ENCODE measurements around the gene TBRG4.
"Not testable (repeated sequence)": the region's sequence is repeated elsewhere in the genome, so short reads cannot be mapped to it uniquely, and the experiment has no call there.

TBRG4 gene

DNA sequence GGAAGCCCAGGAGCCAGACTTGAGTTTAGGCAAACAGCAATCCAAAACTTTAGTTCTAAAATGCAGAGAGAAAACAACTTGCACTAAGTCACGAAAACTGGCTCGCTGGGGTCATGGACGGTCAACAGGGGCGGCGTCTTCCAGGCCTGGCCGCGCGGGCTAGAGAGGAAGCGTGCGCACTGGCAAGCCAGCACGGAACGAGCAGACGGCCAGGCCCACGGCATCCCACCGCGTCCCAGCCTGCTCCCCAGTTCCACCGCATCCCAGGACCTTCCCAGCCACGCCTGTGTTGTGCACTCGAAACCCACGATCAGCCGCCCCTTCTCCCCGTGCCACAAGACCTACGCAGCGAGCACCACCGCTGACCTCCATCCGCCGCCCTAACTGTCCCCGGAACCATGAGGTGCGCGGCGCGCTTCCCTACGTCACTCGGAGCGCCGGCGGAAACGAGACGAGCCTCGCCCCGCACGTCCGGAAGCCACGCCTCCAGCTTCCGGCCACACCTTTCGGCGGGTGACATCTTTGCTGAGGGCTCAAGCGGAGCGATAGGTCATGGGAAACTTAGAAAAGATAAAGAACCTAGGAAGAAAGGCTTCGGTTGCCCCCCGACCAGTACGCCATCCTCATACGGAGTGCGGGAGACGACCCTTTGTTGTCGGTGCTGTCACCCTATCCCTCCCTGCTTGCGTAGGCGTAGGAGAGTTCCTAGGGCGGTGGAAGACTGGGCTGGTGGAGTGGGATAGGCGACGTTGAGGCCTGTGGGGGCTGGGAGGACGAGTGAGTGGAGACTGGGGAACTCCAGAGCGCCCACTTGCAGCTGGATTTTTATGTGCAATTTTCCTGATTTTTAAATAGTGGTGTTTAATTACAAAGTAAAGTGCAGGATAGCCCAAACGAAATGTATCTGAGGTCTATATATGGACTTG lies at the start of gene TBRG4:
TBRG4 (minus strand) TSS at position 400 of the 926 bp plus-strand sequence. CDS start 2,460 bp downstream, outside the sequence.
- peak; percentile 90 for DNase-seq

DNA sequence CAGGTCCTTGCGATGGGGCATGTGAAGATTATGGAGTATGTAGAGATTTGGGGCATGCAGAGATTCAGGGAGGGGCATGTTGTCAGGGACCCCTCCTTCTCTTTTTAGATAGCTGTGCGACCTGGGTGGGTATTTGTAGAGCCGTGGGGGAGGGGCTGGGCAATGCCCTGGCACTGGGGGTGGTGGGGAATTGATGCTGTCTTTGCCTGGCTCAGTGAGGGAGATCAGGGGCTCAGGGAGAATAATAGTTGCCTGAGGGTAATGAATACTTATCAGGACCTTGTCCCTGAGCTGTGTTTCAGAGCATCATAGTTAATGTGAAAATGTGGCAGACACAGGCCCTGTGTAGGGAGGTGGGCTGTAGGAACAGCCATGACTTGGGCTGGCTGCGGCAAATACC lies 49.6 kb upstream of the TBRG4 start:
- DNase-seq = no peak

DNA sequence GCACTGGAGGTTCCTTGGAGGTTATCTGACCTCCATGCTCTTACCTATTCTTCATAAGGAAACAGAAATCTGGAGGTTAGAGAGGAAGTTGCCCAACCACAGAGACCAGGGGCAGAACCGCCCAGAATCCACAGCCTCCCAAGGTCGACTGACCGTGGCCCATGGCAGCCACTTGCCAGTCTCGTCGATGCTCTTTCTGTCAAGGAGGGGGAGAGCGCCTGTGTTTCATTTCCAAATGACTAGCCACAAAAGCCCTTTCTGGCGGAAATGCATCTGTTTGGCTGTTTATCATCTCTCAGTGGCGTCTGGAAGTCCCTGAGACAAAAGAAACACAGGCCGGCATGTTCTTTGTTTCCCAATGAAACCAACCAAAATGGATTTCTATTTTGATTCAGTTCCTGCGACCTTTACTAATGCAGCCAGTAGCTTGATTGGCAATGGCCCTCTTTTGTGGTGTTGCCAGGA lies 49.0 kb upstream of the TBRG4 start:
- no peak for DNase-seq

DNA sequence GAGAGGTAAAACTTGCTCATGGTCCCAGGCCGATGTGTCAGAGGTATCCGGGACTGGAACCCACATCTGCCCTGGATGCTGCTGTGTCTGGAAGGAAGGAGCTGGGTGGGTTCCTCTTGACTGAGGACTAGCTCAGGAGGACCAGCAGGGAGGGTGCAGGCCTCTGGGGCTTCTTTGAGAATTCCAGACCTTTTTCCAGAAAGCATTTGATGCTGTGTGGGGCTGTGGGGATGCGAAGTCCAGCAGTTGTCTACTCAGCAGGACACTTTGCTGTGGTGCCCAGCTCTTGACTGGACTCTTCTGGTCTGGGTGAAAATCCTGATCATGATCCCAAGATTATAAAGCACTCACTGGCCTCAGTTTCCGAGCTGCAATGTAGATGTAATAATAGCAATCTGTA lies 47.8 kb upstream of the TBRG4 start:
- no peak for DNase-seq

DNA sequence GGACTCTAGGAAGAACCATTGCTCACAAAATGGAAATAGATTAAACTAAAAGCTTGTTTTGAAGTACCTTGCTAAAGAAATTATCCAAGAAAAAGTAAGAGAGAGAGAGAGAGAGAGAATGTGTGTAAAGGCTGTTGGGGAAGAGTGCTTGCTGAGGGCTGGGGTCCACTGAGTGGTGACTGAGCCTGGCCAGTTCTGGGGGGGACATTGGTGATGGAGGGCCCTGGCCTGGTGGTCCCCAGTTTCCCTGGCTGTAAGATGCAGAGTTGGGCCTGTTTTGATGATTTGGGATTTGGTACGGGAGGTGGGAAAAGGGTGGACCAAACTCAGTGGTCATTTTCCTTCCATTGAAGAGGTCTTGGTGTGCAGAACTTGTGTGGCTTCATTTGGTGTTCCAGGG lies 47.0 kb upstream of the TBRG4 start:
- DNase-seq = no peak

DNA sequence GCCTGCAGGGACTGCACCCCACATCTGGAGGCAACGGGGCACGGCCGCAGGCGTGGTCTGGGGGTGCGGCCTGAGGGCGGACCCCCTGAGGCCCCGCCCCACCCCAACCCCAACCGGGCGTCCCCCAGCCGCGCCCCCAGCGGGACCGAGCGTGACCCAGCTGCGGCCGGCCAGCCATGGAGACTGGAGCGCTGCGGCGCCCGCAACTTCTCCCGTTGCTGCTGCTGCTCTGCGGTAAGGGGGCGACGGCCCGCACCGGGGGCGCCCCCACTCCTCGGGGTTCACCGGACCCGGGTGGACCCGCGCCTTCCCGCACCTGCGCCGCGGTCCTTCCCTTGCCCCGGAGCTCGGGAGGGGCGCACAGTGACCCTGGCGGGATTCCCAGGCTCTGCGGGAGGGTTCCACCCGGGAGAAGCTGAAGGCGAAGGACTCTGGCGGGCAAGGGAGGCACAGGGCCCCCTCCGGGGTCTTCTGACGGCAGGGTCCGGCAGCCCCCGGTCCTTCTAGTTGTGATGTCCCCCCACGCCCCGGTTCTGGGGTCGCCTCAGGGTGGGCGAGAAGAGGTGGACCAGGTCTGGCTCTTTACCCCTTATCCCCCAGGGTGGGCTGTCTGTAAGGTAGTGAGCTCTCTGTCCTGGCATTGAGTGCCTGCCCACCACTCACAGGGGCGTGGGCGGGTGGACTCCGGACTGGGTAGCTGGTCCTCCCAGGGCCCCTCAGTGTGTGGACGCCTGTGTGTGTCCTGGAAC lies 46.3 kb upstream of the TBRG4 start, which contains the start of gene RAMP3:
RAMP3 (plus strand) TSS at position 139 of the 749 bp plus-strand sequence; CDS start at position 177, 38 bp downstream.
- DNase-seq = no peak

DNA sequence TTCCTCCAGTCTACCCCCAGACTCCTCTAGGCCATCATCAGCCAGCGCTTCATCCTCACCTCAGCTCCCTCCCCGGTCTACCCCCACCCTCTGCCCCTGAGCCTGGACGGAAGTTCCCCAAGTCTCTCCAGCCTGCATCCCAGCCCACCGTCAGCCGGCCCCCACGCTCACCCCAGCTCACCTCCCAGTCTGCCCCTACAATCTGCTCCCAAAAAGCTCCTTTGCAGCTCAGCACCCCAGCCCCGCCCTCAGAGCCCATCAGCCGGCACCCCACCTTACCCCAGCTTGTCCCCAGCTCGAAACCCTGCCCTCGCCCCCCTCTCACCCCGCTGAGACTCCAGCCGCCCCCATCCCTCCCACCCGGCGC lies 45.8 kb upstream of the TBRG4 start:
- no peak for DNase-seq

DNA sequence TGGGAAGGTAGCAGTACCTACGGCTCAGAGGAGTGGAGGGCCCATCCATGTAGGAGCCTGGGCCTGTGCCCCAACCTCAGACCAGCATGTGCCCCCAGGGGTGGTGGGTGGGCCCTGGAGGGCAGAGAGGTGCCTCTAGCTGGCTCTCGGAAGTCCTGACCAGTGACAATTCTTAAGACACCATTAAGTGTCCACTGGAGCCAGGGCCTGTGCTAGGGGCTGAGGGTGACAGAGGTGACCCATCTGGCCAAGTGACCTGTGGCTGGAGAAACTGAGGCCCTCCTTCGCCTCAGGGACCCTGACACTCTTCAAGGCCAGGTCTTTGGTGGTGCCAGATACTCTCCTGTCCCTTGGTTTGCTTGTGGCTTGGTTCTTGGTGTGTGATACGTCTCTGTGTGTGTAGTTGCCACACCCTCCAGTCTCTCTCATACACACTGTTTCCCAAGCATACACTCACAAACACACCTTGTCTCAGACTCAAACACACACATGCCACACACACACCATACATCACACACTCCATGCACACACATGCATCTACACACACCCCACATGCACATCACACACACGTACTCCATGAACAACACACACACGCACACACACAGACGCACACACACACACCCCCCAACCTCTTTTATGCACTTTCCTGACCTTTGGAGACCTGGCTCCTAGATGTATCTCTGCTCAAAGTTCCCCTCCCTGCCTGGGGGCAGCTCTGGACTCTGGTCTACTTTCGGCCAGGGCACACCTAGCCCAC lies 45.2 kb upstream of the TBRG4 start:
- DNase-seq = no peak

DNA sequence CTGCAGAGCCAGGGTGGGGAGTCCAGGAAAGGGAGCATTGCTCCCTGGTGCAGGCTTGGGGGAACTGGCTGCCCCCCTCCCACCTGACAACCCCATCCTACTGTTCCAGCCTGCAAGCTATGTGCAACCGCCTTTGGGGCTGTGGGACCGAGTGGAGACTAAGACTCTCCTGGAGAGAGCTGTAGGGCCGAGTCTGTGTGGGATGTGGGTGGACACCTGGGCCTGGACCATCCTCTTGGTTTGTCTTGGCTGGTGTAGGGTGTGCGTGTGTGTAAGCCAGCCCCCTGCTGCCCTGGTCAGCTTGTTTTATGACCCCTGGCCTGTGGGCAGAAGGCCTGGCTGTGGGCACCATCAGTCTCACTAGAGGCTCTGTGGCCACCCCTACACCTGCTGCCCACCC lies 44.4 kb upstream of the TBRG4 start:
- DNase-seq = no peak

DNA sequence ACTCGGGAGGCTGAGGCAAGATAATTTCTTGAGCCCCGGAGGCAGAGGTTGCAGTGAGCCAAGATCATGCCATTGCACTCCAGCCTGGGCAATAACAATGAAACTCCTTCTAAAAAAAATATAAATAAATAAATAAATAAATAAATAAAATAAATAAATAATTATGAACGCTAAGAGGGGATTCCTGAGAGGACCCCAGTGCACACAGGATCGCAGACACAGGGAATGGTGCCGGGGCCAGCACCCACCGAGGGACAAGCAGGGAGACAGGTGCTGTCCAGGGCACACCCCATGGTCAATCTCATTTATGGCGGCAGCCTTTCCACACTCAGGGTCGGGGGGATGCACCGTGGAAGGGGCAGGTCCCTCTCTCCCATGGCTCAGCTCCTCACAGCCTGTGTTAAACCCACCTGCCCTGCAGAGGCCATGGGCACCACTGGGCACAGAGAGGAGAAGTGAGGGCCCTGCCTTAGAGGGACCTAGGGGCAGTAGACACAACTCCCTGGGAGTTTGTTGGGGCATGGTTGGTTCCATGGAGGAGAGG lies 43.9 kb upstream of the TBRG4 start:
- DNase-seq = no peak

DNA sequence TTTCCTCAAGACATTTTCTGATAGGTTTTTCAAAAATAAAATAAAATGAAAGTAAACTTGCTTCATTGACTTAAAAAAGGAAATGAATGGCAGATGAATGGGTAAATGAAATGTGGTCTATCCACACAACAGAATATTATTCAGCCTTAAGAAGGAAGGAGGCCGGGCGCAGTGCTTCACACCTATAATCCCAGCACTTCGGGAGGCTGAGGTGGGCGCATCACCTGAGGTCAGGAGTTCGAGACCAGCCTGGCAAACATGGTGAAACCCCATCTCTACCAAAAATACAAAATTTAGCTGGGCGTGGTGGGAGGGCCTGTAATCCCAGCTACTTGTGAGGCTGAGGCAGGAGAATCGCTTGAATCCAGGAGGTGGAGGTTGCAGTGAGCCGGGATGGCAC lies 42.4 kb upstream of the TBRG4 start:
- DNase-seq = not testable (repeated sequence)

DNA sequence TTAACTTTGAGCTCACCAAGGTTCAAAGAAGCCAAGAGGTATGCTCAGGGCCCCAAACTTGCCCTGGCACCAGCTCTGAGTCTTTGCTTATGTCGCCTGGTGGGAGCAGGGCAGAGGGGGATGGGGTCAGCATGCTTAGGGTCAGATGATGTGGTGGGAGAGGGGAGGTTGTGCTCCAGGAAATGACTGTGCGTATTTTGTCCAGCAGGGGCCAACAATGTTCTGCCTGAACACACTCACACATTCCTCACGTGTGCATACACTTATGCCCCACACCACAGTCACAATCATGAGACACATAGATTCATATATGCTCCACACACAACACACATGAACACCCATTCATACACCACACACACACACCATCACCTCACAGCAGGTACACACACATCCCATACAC lies 41.7 kb upstream of the TBRG4 start:
- no peak for DNase-seq

DNA sequence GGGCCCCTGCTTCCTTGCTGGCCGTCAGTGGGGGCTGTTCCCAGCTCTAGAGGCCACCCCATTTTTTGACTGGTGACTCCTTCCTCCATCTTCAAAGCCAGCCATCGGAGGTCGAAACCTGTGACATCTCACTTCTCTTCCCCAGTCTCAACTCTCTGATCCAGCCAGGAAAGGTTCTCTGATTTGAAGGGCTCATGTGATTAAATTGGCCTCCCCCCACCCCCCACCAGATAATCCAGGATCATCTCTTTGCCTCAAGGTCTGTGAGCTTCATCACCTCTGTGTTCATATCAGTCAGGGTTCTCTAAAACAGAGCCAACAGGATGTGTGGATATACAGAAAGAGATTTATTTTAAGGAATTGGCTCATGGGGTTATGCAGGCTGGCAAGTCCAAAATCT lies 40.5 kb upstream of the TBRG4 start:
- no peak for DNase-seq

DNA sequence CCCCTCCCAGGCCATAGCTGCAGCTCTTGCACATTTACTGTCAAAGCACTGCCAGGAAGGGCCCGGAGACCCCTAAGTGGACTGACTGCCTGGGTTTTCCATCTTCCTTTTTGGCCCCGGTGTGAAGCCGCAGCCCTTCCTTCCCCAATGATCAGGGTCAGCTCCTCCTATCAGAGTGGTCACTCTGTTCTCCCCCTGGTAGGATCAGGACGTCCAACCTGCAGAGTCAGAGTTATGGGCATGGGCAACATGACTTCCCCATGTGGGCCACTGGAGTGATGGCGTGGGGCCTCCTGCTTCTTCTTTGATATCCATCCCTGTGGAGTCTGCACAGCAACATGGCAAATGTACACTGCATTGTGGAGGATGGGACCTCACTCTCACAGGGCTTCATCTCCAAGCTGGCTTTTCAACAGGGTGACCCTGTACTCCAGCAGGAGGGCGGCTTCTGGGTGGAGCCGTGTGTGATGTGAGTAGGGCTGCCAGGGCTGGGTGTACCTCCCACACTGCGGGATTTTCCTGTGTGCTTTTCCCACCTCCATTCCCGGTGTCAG lies 39.7 kb upstream of the TBRG4 start:
- DNase-seq = no peak

DNA sequence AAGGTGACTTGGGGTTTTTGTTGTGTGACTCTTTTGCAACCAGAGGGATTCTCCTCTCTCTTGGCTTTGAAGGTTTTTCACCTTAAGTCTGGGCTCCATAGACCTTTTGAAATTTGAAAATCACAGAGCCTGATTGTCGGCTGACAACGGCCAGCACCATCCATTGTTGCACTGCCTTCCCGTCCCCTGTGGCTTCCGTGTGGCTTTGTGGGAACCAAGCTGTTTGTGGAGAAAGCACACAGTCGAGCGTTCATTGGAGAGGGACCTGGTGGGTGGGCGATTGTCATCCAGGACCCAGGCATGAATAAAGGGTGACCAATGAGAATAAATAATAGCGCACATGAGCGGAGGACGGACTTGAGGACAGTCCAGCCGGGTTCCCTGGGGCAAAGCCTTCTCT lies 38.7 kb upstream of the TBRG4 start:
- DNase-seq = no peak

DNA sequence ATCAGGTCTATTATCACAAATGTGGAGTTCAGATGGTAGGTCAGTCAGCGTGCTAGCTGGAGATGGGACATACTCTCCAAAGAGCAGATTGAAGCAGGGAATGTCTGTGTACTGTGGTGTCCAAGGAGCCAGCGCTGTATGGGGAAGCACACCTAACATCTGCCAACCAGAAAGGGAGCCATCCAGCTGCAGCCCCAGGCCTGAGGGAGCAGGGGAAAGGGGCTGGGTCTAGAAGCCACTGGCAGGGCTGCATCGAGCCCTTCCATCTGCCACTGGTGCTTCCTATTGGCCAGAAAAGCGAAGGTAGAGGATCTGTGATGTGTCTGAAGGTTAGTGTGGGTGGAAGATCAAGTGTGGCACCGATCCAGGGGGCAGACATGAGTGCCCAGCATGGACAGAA lies 38.1 kb upstream of the TBRG4 start:
- no peak for DNase-seq

DNA sequence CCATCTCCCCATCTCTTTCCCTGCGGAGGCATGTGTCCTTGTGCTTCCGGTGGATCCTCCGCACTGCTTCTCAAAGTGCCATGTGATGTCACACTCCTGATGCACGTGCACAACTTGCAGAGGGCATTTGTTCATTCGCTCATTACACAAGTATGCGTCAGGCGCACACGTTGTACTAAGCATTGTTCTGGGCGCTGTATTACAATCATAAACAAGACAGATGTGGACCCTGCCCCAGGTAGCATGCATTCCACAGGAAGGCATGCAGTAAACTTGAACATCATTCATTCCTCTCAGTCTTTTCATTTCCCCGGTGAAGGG lies 37.1 kb upstream of the TBRG4 start:
- DNase-seq = no peak

DNA sequence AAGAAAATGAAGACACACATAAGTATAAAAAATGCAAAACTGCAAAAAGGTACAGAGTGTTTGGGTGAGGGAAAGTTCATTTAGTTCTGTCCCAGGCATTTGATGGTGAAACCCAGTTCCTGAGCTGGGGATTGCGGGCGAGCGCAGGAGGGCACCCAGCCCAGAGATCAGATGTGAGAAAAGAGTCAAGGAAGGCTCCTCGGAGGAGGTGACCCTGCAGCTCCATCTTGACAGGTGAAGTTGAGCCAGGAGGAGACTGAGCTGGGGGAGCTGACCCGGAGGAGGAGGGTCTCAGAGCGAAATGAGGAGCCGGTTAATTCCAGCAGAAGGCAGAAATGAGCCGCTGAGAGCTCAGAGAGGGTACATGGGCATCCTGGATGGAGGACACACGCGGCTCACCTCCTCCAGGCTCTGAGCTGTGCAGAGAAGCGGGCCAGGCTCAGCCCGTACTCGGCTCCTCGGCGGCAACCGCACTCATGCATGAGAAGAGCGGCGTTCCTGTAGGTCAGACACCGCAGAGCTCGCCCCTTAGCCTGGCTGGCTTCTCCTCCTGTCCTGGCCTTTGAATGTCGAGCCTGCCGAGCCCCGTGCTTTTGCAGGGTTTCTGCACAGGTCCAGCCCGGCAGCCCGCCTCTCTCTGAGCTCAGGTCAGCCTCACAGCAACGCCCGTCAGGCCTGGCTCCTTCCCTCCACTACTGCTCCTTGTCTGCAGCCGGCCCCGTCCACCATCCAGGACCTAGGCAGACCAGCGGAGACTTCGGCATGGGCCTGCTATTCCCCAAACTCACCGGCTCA lies 36.6 kb upstream of the TBRG4 start:
- no peak for DNase-seq

DNA sequence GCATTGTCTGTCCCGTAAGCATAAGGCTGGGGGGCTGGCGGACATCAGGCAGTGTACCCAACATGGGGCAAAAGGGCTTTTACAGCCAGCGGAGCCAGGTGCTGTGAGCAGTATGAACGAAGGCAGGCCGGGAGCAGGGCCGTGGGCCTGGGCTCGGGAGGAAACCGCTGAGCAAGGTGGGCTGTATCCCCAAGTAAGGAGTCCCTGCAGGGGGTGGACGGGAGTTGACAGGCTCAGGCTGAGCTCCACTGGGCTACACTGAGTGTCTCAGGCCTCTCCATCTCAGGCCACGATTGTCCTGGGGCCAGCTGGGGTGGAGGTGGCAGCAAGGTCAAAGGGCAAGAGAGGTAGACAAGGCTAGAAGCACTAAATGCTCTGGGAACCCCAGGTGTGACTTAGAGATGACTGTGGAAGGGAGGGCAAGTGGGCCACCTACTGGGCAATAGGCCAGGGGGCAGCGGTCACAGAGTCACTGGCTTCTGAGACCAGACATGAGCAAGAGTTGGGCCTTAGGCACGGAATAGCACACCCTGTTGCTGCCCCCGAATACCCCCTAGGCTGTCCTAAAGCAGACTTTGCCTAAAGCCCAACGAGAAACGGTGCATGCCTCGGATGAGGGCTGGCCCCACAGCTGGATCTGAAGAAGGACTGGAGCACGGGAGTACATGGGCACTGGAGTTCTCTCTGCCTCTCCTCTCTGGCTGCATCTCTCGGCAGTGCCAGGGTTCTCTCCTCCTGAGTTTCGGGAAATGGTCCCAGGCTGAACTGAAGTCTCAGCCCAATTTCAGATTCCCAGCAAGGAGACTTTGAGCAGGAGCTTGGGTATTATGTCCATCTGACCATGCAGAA lies 35.3 kb upstream of the TBRG4 start:
- no peak for DNase-seq

DNA sequence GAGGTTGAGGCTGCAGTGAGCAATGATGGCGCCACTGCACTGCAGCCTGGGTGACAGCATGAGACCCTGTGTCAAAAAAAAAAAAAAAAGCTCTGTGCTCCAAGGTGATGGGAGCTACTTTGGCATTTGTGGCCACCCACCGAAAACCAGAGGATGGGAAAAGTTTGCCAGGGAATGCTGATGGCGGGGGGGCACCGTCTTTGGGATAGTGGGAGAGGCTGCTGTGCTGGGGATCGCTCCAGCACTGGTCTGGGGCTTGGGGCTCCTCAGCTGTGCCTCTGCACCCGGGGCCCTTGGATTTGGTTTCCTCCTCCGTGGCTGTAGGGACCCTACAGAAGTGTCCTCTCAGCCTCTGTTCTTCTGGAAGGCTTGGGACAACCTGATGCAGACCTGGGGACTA lies 34.4 kb upstream of the TBRG4 start:
- no peak for DNase-seq

DNA sequence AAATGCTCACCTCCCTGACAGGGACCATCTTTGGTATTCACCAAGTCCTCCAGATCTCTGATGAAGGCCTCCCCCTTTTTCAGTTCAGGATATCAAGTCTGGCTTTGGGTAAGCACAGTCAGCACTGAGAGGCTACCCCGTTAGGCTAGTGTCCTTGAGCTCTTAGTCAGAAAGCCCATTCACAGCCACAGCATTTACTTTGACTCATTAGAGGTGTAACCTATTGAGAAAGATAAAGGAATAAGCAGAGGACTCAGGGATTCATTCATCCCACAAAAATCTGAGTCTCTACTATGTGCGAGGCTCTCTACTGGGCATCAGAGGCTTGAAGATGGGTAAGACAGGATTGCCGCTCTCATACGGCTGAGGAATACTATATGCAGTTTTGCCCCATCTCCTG lies 32.1 kb upstream of the TBRG4 start:
- no peak for DNase-seq
